ENCODE data around the gene PANK1. TPM values are rescaled to one million over a fixed set of nuclear protein-coding genes. Genes with fewer than 3 reads are reported as not detected.

Gene PANK1
- total and polyA plus RNA-seq, 7 donors: 1.6 to 26.4 (median 6.1) TPM

GRCh38 chr10:89604200-89604599 lies 40.8 kb downstream of the PANK1 start:
- H3K27me3 ChIP-seq: no peaks in the 10 kb centered on the region
- intact Hi-C loops (cut with DNase I): no loop called here
- H3K4me1 ChIP-seq: no peaks in the 10 kb centered on the region
- no peak overlapping the region for H3K4me3 ChIP-seq
- WGBS, 2 donors: 35 to 71% methylated on average over 5 of the region's 5 CpGs
- H3K36me3 ChIP-seq: no peaks in the 10 kb centered on the region
- no peaks in the 10 kb centered on the region for H3K9me3 ChIP-seq
- no peak for DNase-seq
- no peak overlapping the region for H3K27ac ChIP-seq
- TF ChIP-seq EP300 (IDR thresholded peaks at IDR 0.05) (no peak), POLR2A (IDR thresholded peaks at IDR 0.05) (no peak), POLR2AphosphoS5 (IDR thresholded peaks at IDR 0.05) (no peak)
- TF ChIP-seq, protein P1, sequence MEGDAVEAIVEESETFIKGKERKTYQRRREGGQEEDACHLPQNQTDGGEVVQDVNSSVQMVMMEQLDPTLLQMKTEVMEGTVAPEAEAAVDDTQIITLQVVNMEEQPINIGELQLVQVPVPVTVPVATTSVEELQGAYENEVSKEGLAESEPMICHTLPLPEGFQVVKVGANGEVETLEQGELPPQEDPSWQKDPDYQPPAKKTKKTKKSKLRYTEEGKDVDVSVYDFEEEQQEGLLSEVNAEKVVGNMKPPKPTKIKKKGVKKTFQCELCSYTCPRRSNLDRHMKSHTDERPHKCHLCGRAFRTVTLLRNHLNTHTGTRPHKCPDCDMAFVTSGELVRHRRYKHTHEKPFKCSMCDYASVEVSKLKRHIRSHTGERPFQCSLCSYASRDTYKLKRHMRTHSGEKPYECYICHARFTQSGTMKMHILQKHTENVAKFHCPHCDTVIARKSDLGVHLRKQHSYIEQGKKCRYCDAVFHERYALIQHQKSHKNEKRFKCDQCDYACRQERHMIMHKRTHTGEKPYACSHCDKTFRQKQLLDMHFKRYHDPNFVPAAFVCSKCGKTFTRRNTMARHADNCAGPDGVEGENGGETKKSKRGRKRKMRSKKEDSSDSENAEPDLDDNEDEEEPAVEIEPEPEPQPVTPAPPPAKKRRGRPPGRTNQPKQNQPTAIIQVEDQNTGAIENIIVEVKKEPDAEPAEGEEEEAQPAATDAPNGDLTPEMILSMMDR (IDR thresholded peaks at IDR 0.05): no peak

GRCh38 chr10:89602919-89603318 lies 42.1 kb downstream of the PANK1 start:
- H3K4me1 ChIP-seq: no peaks in the 10 kb centered on the region
- intact Hi-C loops (cut with DNase I): no loop called here
- TF ChIP-seq EP300 (IDR thresholded peaks at IDR 0.05) (no peak), POLR2AphosphoS5 (IDR thresholded peaks at IDR 0.05) (no peak), POLR2A (IDR thresholded peaks at IDR 0.05) (no peak)
- TF ChIP-seq, protein P1 (IDR thresholded peaks at IDR 0.05): no peak
- H3K4me3 ChIP-seq: no peak overlapping the region
- no peaks in the 10 kb centered on the region for H3K9me3 ChIP-seq
- H3K36me3 ChIP-seq: no peaks in the 10 kb centered on the region
- no peak overlapping the region for H3K27ac ChIP-seq
- DNase-seq: no peak
- no peaks in the 10 kb centered on the region for H3K27me3 ChIP-seq
- WGBS, 2 donors: 40 to 82% methylated on average over 2 of the region's 2 CpGs

DNA sequence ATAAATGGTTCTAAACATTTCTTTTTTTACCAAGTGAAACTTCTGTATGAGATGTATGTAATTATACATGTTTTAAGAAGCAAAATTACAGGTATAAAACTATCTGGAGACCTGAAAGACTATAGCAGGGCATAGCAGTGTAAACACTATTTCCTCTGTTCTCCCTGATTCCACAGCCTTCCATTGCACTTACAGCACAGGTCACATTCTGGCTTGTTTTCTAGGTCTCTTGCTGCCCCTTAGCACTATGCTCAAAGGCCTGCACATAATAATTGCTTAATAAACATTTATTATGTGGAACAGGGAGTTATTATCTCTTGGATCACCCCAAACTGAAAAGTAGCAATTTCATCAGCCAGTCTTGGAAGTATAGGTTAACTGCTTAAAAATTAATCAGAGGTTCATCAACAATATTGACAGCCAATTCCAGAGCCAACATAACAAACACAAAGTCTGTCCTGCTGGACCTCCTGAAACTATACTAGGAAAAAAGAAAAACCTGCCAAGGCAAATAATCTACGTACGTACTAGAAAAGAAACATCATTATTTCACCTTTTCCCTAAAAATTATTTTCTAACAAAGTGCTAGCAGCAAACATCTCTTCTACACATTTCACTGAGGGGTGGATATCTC lies 43.2 kb downstream of the PANK1 start:
- WGBS, 2 donors: 96 to 98% methylated on average over 2 of the region's 2 CpGs

GRCh38 chr10:89600041-89600440 lies 45.0 kb downstream of the PANK1 start:
- Histone ChIP-seq H3K4me3 (no peak overlapping the region), H3K4me1 (no peaks in the 10 kb centered on the region), H3K36me3 (no peaks in the 10 kb centered on the region), H3K27ac (no peak overlapping the region), H3K27me3 (no peaks in the 10 kb centered on the region), H3K9me3 (no peaks in the 10 kb centered on the region)
- no peak for DNase-seq
- WGBS, 2 donors: 89 to 92% methylated on average over 3 of the region's 3 CpGs
- TF ChIP-seq EP300 (IDR thresholded peaks at IDR 0.05) (no peak), POLR2AphosphoS5 (IDR thresholded peaks at IDR 0.05) (no peak), POLR2A (IDR thresholded peaks at IDR 0.05) (no peak)
- TF ChIP-seq, protein P1 (IDR thresholded peaks at IDR 0.05): no peak
- intact Hi-C loops (cut with DNase I): no loop called here

More for the DNA sequence above, 43.2 kb downstream of the PANK1 start:
- no peak for TF ChIP-seq POLR2A (IDR thresholded peaks at IDR 0.05)
- no peak for TF ChIP-seq EP300 (IDR thresholded peaks at IDR 0.05)
- no peak for TF ChIP-seq POLR2AphosphoS5 (IDR thresholded peaks at IDR 0.05)
- TF ChIP-seq, protein P1 (IDR thresholded peaks at IDR 0.05): no peak
- no peak overlapping the region for H3K4me3 ChIP-seq
- H3K27me3 ChIP-seq: no peaks in the 10 kb centered on the region
- H3K9me3 ChIP-seq: no peaks in the 10 kb centered on the region
- intact Hi-C loops (cut with DNase I): no loop called here
- DNase-seq: no peak
- H3K36me3 ChIP-seq: no peaks in the 10 kb centered on the region
- H3K4me1 ChIP-seq: no peaks in the 10 kb centered on the region
- H3K27ac ChIP-seq: no peak overlapping the region

DNA sequence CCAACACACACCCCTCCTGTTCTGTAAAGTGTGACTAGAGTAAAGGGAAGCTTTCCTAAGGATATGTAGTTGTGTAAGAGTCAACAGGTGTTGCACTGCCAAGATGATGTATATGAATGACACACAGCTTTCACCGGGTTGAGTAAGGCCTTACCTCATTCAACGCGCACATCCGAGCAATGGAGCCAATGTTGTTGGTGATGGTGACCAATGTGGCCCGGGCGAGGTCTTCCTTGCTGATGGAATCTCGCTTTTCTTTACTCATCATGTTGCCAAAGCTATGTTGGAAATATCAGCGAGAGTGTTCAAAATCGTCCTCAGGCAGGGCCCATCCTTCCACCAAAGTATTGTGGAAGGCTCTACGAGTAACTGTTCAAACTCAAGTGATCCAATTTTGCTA lies 52.0 kb downstream of the PANK1 start:
- DNase-seq: no peak
- intact Hi-C loops (cut with DNase I): no loop called here
- Histone ChIP-seq H3K4me1 (peaks cover 0 to 17% (median 12%) of the 10 kb centered on the region in 4 donors), H3K27ac (no peak overlapping the region), H3K9me3 (no peaks in the 10 kb centered on the region), H3K4me3 (no peak overlapping the region), H3K27me3 (no peaks in the 10 kb centered on the region), H3K36me3 (no peaks in the 10 kb centered on the region)
- TF ChIP-seq POLR2AphosphoS5 (IDR thresholded peaks at IDR 0.05) (no peak), EP300 (IDR thresholded peaks at IDR 0.05) (no peak), POLR2A (IDR thresholded peaks at IDR 0.05) (no peak)
- TF ChIP-seq, protein P1 (IDR thresholded peaks at IDR 0.05): no peak
- WGBS, 2 donors: 92 to 93% methylated on average over 10 of the region's 10 CpGs
